Mammary epithelial cell (primary cell): ENCODE results near the gene ATP6V1G2.

ENCODE experiments used
- CTCF ChIP-seq, 2 donors: IDR thresholded peaks in 1 of 2; conservative IDR thresholded peaks in 1 of 2; 2 replicates each; pipeline ENCODE4 v1.5.1; 2011 to 2012; ENCODE audit warnings: inconsistent platforms in 2 of 2, low read length in 2 of 2, mild to moderate bottlenecking in 2 of 2, control low read depth in 1 of 2, low read depth in 1 of 2; ENCODE audit not compliant: insufficient read depth in 1 of 2; ENCODE audit errors: extremely low read depth in 1 of 2
- EZH2 ChIP-seq: IDR thresholded peaks from 2 replicates; pipeline ENCODE4 v1.6.1; 2012; ENCODE audit warnings: low read length, inconsistent platforms, borderline replicate concordance

- TF ChIP-seq CTCF (conservative IDR thresholded peaks at IDR 0.05 in 1 of 2, IDR thresholded peaks at IDR 0.05 in 1 of 2; ENCODE audit: extremely low read depth in 1 of 2, insufficient read depth in 1 of 2, low read depth in 1 of 2, low read length in 2 of 2): no peak
- no peak for TF ChIP-seq EZH2
Observed at GRCh38 chr6:31521835-31522234, 24.6 kb downstream of the ATP6V1G2 start.
